Panc1 (cell line): ENCODE measurements around the gene PQBP1.
"Not testable (repeated sequence)": the region's sequence is repeated elsewhere in the genome, so short reads cannot be mapped to it uniquely, and the experiment has no call there.

Experiments used
- CTCF ChIP-seq: fragments of 450-650 bp; IDR thresholded peaks from 2 replicates; pipeline ENCODE4 v1.5.1; 2017; ENCODE audit warnings: mild to moderate bottlenecking
- POLR2AphosphoS5 ChIP-seq: IDR thresholded peaks from 2 replicates; pipeline ENCODE4 v1.6.1; 2012; ENCODE audit warnings: mild to moderate bottlenecking, low read depth, low read length, moderate library complexity
- TCF7L2 ChIP-seq: IDR thresholded peaks from 2 replicates; pipeline ENCODE4 v1.6.1; 2011; ENCODE audit warnings: mild to moderate bottlenecking, low read depth, low read length, inconsistent platforms

- TF ChIP-seq CTCF, POLR2AphosphoS5, TCF7L2: not testable (repeated sequence)
These were observed 43.5 kb upstream of the PQBP1 start for GRCh38 chrX:48854121-48854804.
